HEK293 (cell line): ENCODE data around the gene HOXB4.

ENCODE experiments used
- CTCF ChIP-seq: fragments of 450-650 bp; formaldehyde crosslinking; IDR thresholded peaks from 2 replicates; pipeline ENCODE4 v1.5.1; 2016; ENCODE audit warnings: missing biosample characterization, missing genetic modification characterization
- PBX3 ChIP-seq: sonication (generic); formaldehyde crosslinking; IDR thresholded peaks from 2 replicates; pipeline ENCODE4 v1.8.1; 2022; ENCODE audit warnings: mild to moderate bottlenecking, moderate library complexity, missing genetic modification reagents
- REST ChIP-seq: fragments of 450-650 bp; formaldehyde crosslinking; IDR thresholded peaks from 2 replicates; pipeline ENCODE4 v1.5.1; 2016; ENCODE audit warnings: missing biosample characterization, missing genetic modification characterization
- ZNF280D ChIP-seq: fragments of 450-650 bp; formaldehyde crosslinking; IDR thresholded peaks from 2 replicates; pipeline ENCODE4 v1.5.1; 2016; ENCODE audit warnings: missing biosample characterization, missing genetic modification characterization
- ZNF391 ChIP-seq: fragments of 450-650 bp; formaldehyde crosslinking; IDR thresholded peaks from 2 replicates; pipeline ENCODE4 v1.5.1; 2016; ENCODE audit warnings: low read depth, missing biosample characterization, missing genetic modification characterization, borderline replicate concordance
- ZNF785 ChIP-seq: fragments of 450-650 bp; formaldehyde crosslinking; IDR thresholded peaks from 2 replicates; pipeline ENCODE4 v1.5.1; 2016; ENCODE audit warnings: missing biosample characterization, missing genetic modification characterization

GRCh38 chr17:48575066-48575582 lies 3.0 kb downstream of the HOXB4 start:
- no peak for TF ChIP-seq CTCF (tag by site-specific recombination)
- no peak for TF ChIP-seq ZNF280D (tag by site-specific recombination)
- TF ChIP-seq ZNF785 (tag by site-specific recombination): no peak
- TF ChIP-seq PBX3 (CRISPR knock-in tag): no peak
- peak; percentile 85; the same call in 1 of the 2 replicates for TF ChIP-seq ZNF391 (tag by site-specific recombination)
- no peak for TF ChIP-seq REST (tag by site-specific recombination)
